Type B pancreatic cell (in vitro differentiated cells): ENCODE data around the gene NEDD4L. TPM values are rescaled to one million over a fixed set of nuclear protein-coding genes. Genes with fewer than 3 reads are reported as not detected.
A peak's percentile ranks its signal among the peaks of the same experiment; 100 is the strongest.

Source experiments
- DNase-seq: peaks from one replicate; pipeline ENCODE4 v3.0.0; 2021; ENCODE audit warnings: mixed read lengths; ENCODE audit not compliant: unreplicated experiment; ENCODE audit errors: extremely low spot score
- H3K27ac Mint-ChIP-seq: 2 replicates; pipeline ENCODE4 v1.8.0; 2021; ENCODE audit warnings: mild to moderate bottlenecking, mixed read lengths
- H3K27me3 Mint-ChIP-seq: 2 replicates; pipeline ENCODE4 v1.8.0; 2021; ENCODE audit warnings: mixed read lengths
- H3K36me3 Mint-ChIP-seq: 2 replicates; pipeline ENCODE4 v1.8.0; 2021; ENCODE audit warnings: mixed read lengths
- H3K4me1 Mint-ChIP-seq: one replicate; pipeline ENCODE4 v1.8.0; 2021; ENCODE audit warnings: mixed read lengths; ENCODE audit not compliant: unreplicated experiment
- H3K4me3 Mint-ChIP-seq: 2 replicates; pipeline ENCODE4 v1.8.0; 2021; ENCODE audit warnings: mild to moderate bottlenecking, mixed read lengths
- H3K9me3 Mint-ChIP-seq: 2 replicates; pipeline ENCODE4 v1.8.0; 2021; ENCODE audit warnings: mixed read lengths
- CTCF ChIP-seq: fragments of 200-600 bp; sonication (generic); conservative IDR thresholded peaks from 2 replicates; pipeline ENCODE4 v1.5.0; 2021; ENCODE audit warnings: antibody characterized with exemption, mild to moderate bottlenecking
- total RNA-seq: library from RNA; stranded (reverse); gene quantifications from 2 replicates; pipeline ENCODE4 v1.2.1, GENCODE V29; 2021; ENCODE audit warnings: low replicate concordance

The NEDD4L gene
- total RNA-seq, 1 donor from 2014 or later = 84.7 TPM

- H3K27ac Mint-ChIP-seq = no peak overlapping the region
These were observed 259.3 kb downstream of the NEDD4L start for GRCh38 chr18:58303363-58303762.

GRCh38 chr18:58305792-58306191, 261.8 kb downstream of the NEDD4L start:
- no peaks in the 10 kb centered on the region for H3K9me3 Mint-ChIP-seq
- H3K4me1 Mint-ChIP-seq = peaks cover 10% of the 10 kb centered on the region
- peaks cover 9% of the 10 kb centered on the region for H3K36me3 Mint-ChIP-seq
- DNase-seq = no peak
- no peaks in the 10 kb centered on the region for H3K27me3 Mint-ChIP-seq
- no peak overlapping the region for H3K27ac Mint-ChIP-seq
- H3K4me3 Mint-ChIP-seq = no peak overlapping the region
- TF ChIP-seq CTCF = no peak

More at GRCh38 chr18:58303363-58303762, 259.3 kb downstream of the NEDD4L start:
- no peak for TF ChIP-seq CTCF
- no peaks in the 10 kb centered on the region for H3K9me3 Mint-ChIP-seq
- no peak overlapping the region for H3K4me3 Mint-ChIP-seq
- no peak for DNase-seq
- no peaks in the 10 kb centered on the region for H3K27me3 Mint-ChIP-seq
- H3K36me3 Mint-ChIP-seq = peaks cover 9% of the 10 kb centered on the region
- peaks cover 3% of the 10 kb centered on the region for H3K4me1 Mint-ChIP-seq

GRCh38 chr18:58307441-58307840, 263.4 kb downstream of the NEDD4L start:
- H3K27me3 Mint-ChIP-seq = no peaks in the 10 kb centered on the region
- H3K4me3 Mint-ChIP-seq = no peak overlapping the region
- no peaks in the 10 kb centered on the region for H3K9me3 Mint-ChIP-seq
- H3K36me3 Mint-ChIP-seq = peaks cover 4% of the 10 kb centered on the region
- peaks cover 12% of the 10 kb centered on the region for H3K4me1 Mint-ChIP-seq
- no peak for DNase-seq
- no peak overlapping the region for H3K27ac Mint-ChIP-seq
- TF ChIP-seq CTCF = no peak

GRCh38 chr18:58308463-58308862, 264.4 kb downstream of the NEDD4L start:
- Mint-ChIP-seq H3K4me1 (peaks cover 12% of the 10 kb centered on the region), H3K27ac (no peak overlapping the region), H3K9me3 (no peaks in the 10 kb centered on the region), H3K36me3 (peaks cover 4% of the 10 kb centered on the region), H3K27me3 (no peaks in the 10 kb centered on the region), H3K4me3 (no peak overlapping the region)
- no peak for DNase-seq
- TF ChIP-seq CTCF = no peak

GRCh38 chr18:58309099-58309498, 265.1 kb downstream of the NEDD4L start:
- peaks cover 12% of the 10 kb centered on the region for H3K4me1 Mint-ChIP-seq
- H3K27me3 Mint-ChIP-seq = no peaks in the 10 kb centered on the region
- H3K36me3 Mint-ChIP-seq = peaks cover 4% of the 10 kb centered on the region
- no peak for TF ChIP-seq CTCF
- no peak for DNase-seq
- H3K4me3 Mint-ChIP-seq = no peak overlapping the region
- peak overlapping the region; percentile 58 for H3K27ac Mint-ChIP-seq
- no peaks in the 10 kb centered on the region for H3K9me3 Mint-ChIP-seq
